ENCODE data around the gene MED13. TPM values are rescaled to one million over a fixed set of nuclear protein-coding genes. Genes with fewer than 3 reads are reported as not detected.

MED13 gene
- total RNA-seq, 1 donor from 2014 or later, result 51.4 TPM

- H3K4me3 Mint-ChIP-seq (ENCODE audit: unreplicated experiment), result no peak overlapping the region
- H3K27ac Mint-ChIP-seq (ENCODE audit: unreplicated experiment), result no peak overlapping the region
Measured at GRCh38 chr17:62057696-62058095, 7.4 kb downstream of the MED13 start.

GRCh38 chr17:62052765-62053338 is 12.2 kb downstream of the MED13 start:
- peaks cover 7% of the 10 kb centered on the region for H3K36me3 Mint-ChIP-seq (ENCODE audit: low read depth, unreplicated experiment)
- H3K9me3 Mint-ChIP-seq (ENCODE audit: unreplicated experiment), result no peaks in the 10 kb centered on the region
- H3K4me1 Mint-ChIP-seq (ENCODE audit: unreplicated experiment), result no peaks in the 10 kb centered on the region
- no peak for DNase-seq (ENCODE audit: low spot score)
- TF ChIP-seq CTCF (IDR thresholded peaks at IDR 0.05; ENCODE audit: unreplicated experiment), result no peak
- no peak overlapping the region for H3K27ac Mint-ChIP-seq (ENCODE audit: unreplicated experiment)
- no peaks in the 10 kb centered on the region for H3K27me3 Mint-ChIP-seq (ENCODE audit: unreplicated experiment)
- no peak overlapping the region for H3K4me3 Mint-ChIP-seq (ENCODE audit: unreplicated experiment)

More at GRCh38 chr17:62057696-62058095, 7.4 kb downstream of the MED13 start:
- TF ChIP-seq CTCF (IDR thresholded peaks at IDR 0.05; ENCODE audit: unreplicated experiment), result no peak
- no peak for DNase-seq (ENCODE audit: low spot score)
- Mint-ChIP-seq H3K4me1 (ENCODE audit: unreplicated experiment) (peaks cover 10% of the 10 kb centered on the region), H3K36me3 (ENCODE audit: low read depth, unreplicated experiment) (no peaks in the 10 kb centered on the region), H3K9me3 (ENCODE audit: unreplicated experiment) (no peaks in the 10 kb centered on the region), H3K27me3 (ENCODE audit: unreplicated experiment) (no peaks in the 10 kb centered on the region)

GRCh38 chr17:62051053-62051452 is 14.0 kb downstream of the MED13 start:
- DNase-seq (ENCODE audit: low spot score), result no peak
- peaks cover 7% of the 10 kb centered on the region for H3K36me3 Mint-ChIP-seq (ENCODE audit: low read depth, unreplicated experiment)
- no peaks in the 10 kb centered on the region for H3K4me1 Mint-ChIP-seq (ENCODE audit: unreplicated experiment)
- no peak overlapping the region for H3K27ac Mint-ChIP-seq (ENCODE audit: unreplicated experiment)
- H3K9me3 Mint-ChIP-seq (ENCODE audit: unreplicated experiment), result no peaks in the 10 kb centered on the region
- no peak for TF ChIP-seq CTCF (IDR thresholded peaks at IDR 0.05; ENCODE audit: unreplicated experiment)
- no peak overlapping the region for H3K4me3 Mint-ChIP-seq (ENCODE audit: unreplicated experiment)
- no peaks in the 10 kb centered on the region for H3K27me3 Mint-ChIP-seq (ENCODE audit: unreplicated experiment)

GRCh38 chr17:62049299-62049698 is 15.8 kb downstream of the MED13 start:
- Mint-ChIP-seq H3K4me1 (ENCODE audit: unreplicated experiment) (no peaks in the 10 kb centered on the region), H3K27me3 (ENCODE audit: unreplicated experiment) (no peaks in the 10 kb centered on the region), H3K9me3 (ENCODE audit: unreplicated experiment) (no peaks in the 10 kb centered on the region), H3K4me3 (ENCODE audit: unreplicated experiment) (no peak overlapping the region), H3K36me3 (ENCODE audit: low read depth, unreplicated experiment) (peaks cover 7% of the 10 kb centered on the region), H3K27ac (ENCODE audit: unreplicated experiment) (no peak overlapping the region)
- no peak for TF ChIP-seq CTCF (IDR thresholded peaks at IDR 0.05; ENCODE audit: unreplicated experiment)
- no peak for DNase-seq (ENCODE audit: low spot score)

GRCh38 chr17:62048262-62048661 is 16.8 kb downstream of the MED13 start:
- Mint-ChIP-seq H3K9me3 (ENCODE audit: unreplicated experiment) (no peaks in the 10 kb centered on the region), H3K36me3 (ENCODE audit: low read depth, unreplicated experiment) (peaks cover 7% of the 10 kb centered on the region), H3K4me3 (ENCODE audit: unreplicated experiment) (no peak overlapping the region), H3K27ac (ENCODE audit: unreplicated experiment) (no peak overlapping the region), H3K27me3 (ENCODE audit: unreplicated experiment) (no peaks in the 10 kb centered on the region), H3K4me1 (ENCODE audit: unreplicated experiment) (no peaks in the 10 kb centered on the region)
- TF ChIP-seq CTCF (IDR thresholded peaks at IDR 0.05; ENCODE audit: unreplicated experiment), result no peak
- DNase-seq (ENCODE audit: low spot score), result no peak

Data from endothelial cell (in vitro differentiated cells).